Muscle layer of duodenum (tissue), 2 donors: ENCODE results near the gene DHDH.
"Not testable (repeated sequence)": the region's sequence is repeated elsewhere in the genome, so short reads cannot be mapped to it uniquely, and the experiment has no call there.

ENCODE experiments used
- H3K27ac ChIP-seq: one replicate; pipeline ENCODE4 v1.7.0; 2013; ENCODE audit warnings: mild to moderate bottlenecking, low read length
- H3K27me3 ChIP-seq: one replicate; pipeline ENCODE4 v1.7.0; 2013; ENCODE audit warnings: low read depth, mild to moderate bottlenecking, control low read depth, low read length
- H3K36me3 ChIP-seq, 2 donors: one replicate each; pipeline ENCODE4 v1.7.0; 2013; ENCODE audit warnings: low read length in 2 of 2, control low read depth in 1 of 2, mild to moderate bottlenecking in 1 of 2; ENCODE audit not compliant: insufficient read depth in 2 of 2, control insufficient read depth in 1 of 2
- H3K4me1 ChIP-seq, 2 donors: one replicate each; pipeline ENCODE4 v1.7.0; 2013; ENCODE audit warnings: low read length in 2 of 2, mild to moderate bottlenecking in 2 of 2, control low read depth in 1 of 2, moderate library complexity in 1 of 2; ENCODE audit not compliant: insufficient read depth in 2 of 2, control insufficient read depth in 1 of 2
- H3K4me3 ChIP-seq, 2 donors: one replicate each; pipeline ENCODE4 v1.7.0; 2013; ENCODE audit warnings: low read length in 2 of 2, low read depth in 1 of 2, mild to moderate bottlenecking in 1 of 2
- H3K9me3 ChIP-seq, 2 donors: one replicate each; pipeline ENCODE4 v1.7.0; 2013; ENCODE audit warnings: low read length in 2 of 2, control low read depth in 1 of 2, mild to moderate bottlenecking in 1 of 2; ENCODE audit not compliant: control insufficient read depth in 1 of 2
- donor health status: healthy.

The DHDH gene

GRCh38 chr19:48918071-48918470 lies 15.4 kb upstream of the DHDH start:
- H3K27me3 ChIP-seq = no peaks in the 10 kb centered on the region
- no peaks in the 10 kb centered on the region for H3K9me3 ChIP-seq
- H3K4me1 ChIP-seq = no peaks in the 10 kb centered on the region
- no peak overlapping the region for H3K27ac ChIP-seq
- peaks cover 25 to 70% of the 10 kb centered on the region in 2 donors for H3K36me3 ChIP-seq
- no peak overlapping the region for H3K4me3 ChIP-seq

- H3K4me1 ChIP-seq = no peaks in the 10 kb centered on the region
- peaks cover 18 to 65% of the 10 kb centered on the region in 2 donors for H3K36me3 ChIP-seq
Measured at GRCh38 chr19:48918801-48919247, 14.7 kb upstream of the DHDH start.

GRCh38 chr19:48919271-48919670 lies 14.2 kb upstream of the DHDH start:
- H3K9me3 ChIP-seq, H3K27ac ChIP-seq, H3K27me3 ChIP-seq, H3K4me1 ChIP-seq, H3K4me3 ChIP-seq: not testable (repeated sequence)
- peaks cover 16 to 62% of the 10 kb centered on the region in 2 donors for H3K36me3 ChIP-seq

More at GRCh38 chr19:48918801-48919247, 14.7 kb upstream of the DHDH start:
- Histone ChIP-seq H3K4me3 (no peak overlapping the region), H3K27ac (no peak overlapping the region), H3K27me3 (no peaks in the 10 kb centered on the region), H3K9me3 (no peaks in the 10 kb centered on the region)

GRCh38 chr19:48920949-48921348 lies 12.6 kb upstream of the DHDH start:
- H3K27me3 ChIP-seq = no peaks in the 10 kb centered on the region
- H3K9me3 ChIP-seq = no peaks in the 10 kb centered on the region
- no peaks in the 10 kb centered on the region for H3K4me1 ChIP-seq
- peaks cover 9 to 50% of the 10 kb centered on the region in 2 donors for H3K36me3 ChIP-seq
- no peak overlapping the region for H3K27ac ChIP-seq
- H3K4me3 ChIP-seq = no peak overlapping the region

GRCh38 chr19:48921721-48922500 lies 11.6 kb upstream of the DHDH start:
- Histone ChIP-seq H3K27me3 (no peaks in the 10 kb centered on the region), H3K4me1 (no peaks in the 10 kb centered on the region), H3K9me3 (no peaks in the 10 kb centered on the region), H3K4me3 (no peak overlapping the region), H3K27ac (no peak overlapping the region), H3K36me3 (peaks cover 7 to 46% of the 10 kb centered on the region in 2 donors)

- Histone ChIP-seq H3K27me3 (no peaks in the 10 kb centered on the region), H3K27ac (no peak overlapping the region), H3K36me3 (peaks cover 6 to 45% of the 10 kb centered on the region in 2 donors), H3K9me3 (no peaks in the 10 kb centered on the region), H3K4me3 (no peak overlapping the region), H3K4me1 (no peaks in the 10 kb centered on the region)
Measured at GRCh38 chr19:48922548-48923490, 10.7 kb upstream of the DHDH start.

- Histone ChIP-seq H3K4me3 (no peak overlapping the region), H3K27ac (no peak overlapping the region), H3K27me3 (no peaks in the 10 kb centered on the region), H3K9me3 (no peaks in the 10 kb centered on the region), H3K36me3 (peaks cover 0 to 28% of the 10 kb centered on the region in 2 donors), H3K4me1 (no peaks in the 10 kb centered on the region)
Measured at GRCh38 chr19:48925240-48925843, 8.2 kb upstream of the DHDH start.

- H3K9me3 ChIP-seq, H3K4me1 ChIP-seq, H3K4me3 ChIP-seq, H3K27me3 ChIP-seq, H3K27ac ChIP-seq: not testable (repeated sequence)
- H3K36me3 ChIP-seq = peaks cover 0 to 24% of the 10 kb centered on the region in 2 donors
Measured at GRCh38 chr19:48925890-48926289, 7.6 kb upstream of the DHDH start.

GRCh38 chr19:48926909-48927308 lies 6.6 kb upstream of the DHDH start:
- H3K9me3 ChIP-seq = no peaks in the 10 kb centered on the region
- H3K27ac ChIP-seq = no peak overlapping the region
- H3K4me3 ChIP-seq = no peak overlapping the region
- H3K27me3 ChIP-seq = no peaks in the 10 kb centered on the region
- no peaks in the 10 kb centered on the region for H3K4me1 ChIP-seq
- peaks cover 0 to 14% of the 10 kb centered on the region in 2 donors for H3K36me3 ChIP-seq

- H3K36me3 ChIP-seq, H3K27me3 ChIP-seq, H3K27ac ChIP-seq: not testable (repeated sequence)
Measured at GRCh38 chr19:48927692-48928091, 5.8 kb upstream of the DHDH start.

More at GRCh38 chr19:48927692-48928091, 5.8 kb upstream of the DHDH start:
- H3K9me3 ChIP-seq, H3K4me1 ChIP-seq, H3K4me3 ChIP-seq: not testable (repeated sequence)
